ENCODE results near the gene ZBTB39. TPM values are rescaled to one million over a fixed set of nuclear protein-coding genes. Genes with fewer than 3 reads are reported as not detected.

ZBTB39 gene
- total RNA-seq, 1 experiment from 2014 or later: 31.2 TPM

GRCh38 chr12:57046947-57047890 is 40.9 kb upstream of the ZBTB39 start:
- H3K9ac ChIP-seq (ENCODE audit: extremely low read depth, insufficient read length, low read length): no peak overlapping the region
- H3K27ac ChIP-seq (ENCODE audit: insufficient read length, low read depth, low read length): no peak overlapping the region
- no peak overlapping the region for H3K14ac ChIP-seq (ENCODE audit: insufficient read depth, low read length)
- no peak for TF ChIP-seq CTCF (conservative IDR thresholded peaks at IDR 0.05)
- peak overlapping the region in 1 of 3 experiments; percentile 69; a peak in 1 of 7 replicates for H3K27ac Mint-ChIP-seq
- no peak overlapping the region for H3K4ac ChIP-seq (ENCODE audit: low read depth, low read length)
- no peaks in the 10 kb centered on the region for H3K9me3 Mint-ChIP-seq
- no peaks in the 10 kb centered on the region for H3K27me3 ChIP-seq (ENCODE audit: insufficient read depth, low read length)
- H3K36me3 Mint-ChIP-seq (ENCODE audit: insufficient read depth in 1 of 3, low read depth in 3 of 3): no peaks in the 10 kb centered on the region; a peak in 1 of 7 replicates
- H3K23me2 ChIP-seq (ENCODE audit: insufficient read length, low read depth, low read length, poor library complexity, severe bottlenecking): no peaks in the 10 kb centered on the region
- no peak overlapping the region for H2BK120ac ChIP-seq (ENCODE audit: low read depth, low read length, poor library complexity, severe bottlenecking)
- H3K27me3 Mint-ChIP-seq (ENCODE audit: low read depth): peaks cover 5% of the 10 kb centered on the region
- WGBS (ENCODE audit: extremely low coverage, insufficient read length, low lambda C conversion rate): no CpG with 5 or more reads among the region's 10 CpGs
- peaks cover 3 to 13% of the 10 kb centered on the region in 2 experiments for H3K4me1 Mint-ChIP-seq
- H2BK20ac ChIP-seq (ENCODE audit: low read depth, low read length, poor library complexity, severe bottlenecking): no peak overlapping the region
- no peak overlapping the region for H3K4me3 Mint-ChIP-seq
- H2BK15ac ChIP-seq (ENCODE audit: low read depth, low read length): no peak overlapping the region
- H4K91ac ChIP-seq (ENCODE audit: insufficient read length, low read depth, low read length): no peak overlapping the region
- H2BK12ac ChIP-seq (ENCODE audit: insufficient read length, low read depth, low read length): no peak overlapping the region
- H2BK5ac ChIP-seq (ENCODE audit: insufficient read length, low read length): no peak overlapping the region
- H4K5ac ChIP-seq (ENCODE audit: insufficient read length, low read depth, low read length): no peak overlapping the region
- H2AK5ac ChIP-seq (ENCODE audit: insufficient read length, low read length): no peak overlapping the region
- no peak overlapping the region for H3T11ph ChIP-seq (ENCODE audit: low read length)
- no peak overlapping the region for H4K8ac ChIP-seq (replicated peaks; ENCODE audit: insufficient read length, low read depth, low read length)
- H3K79me1 ChIP-seq (ENCODE audit: insufficient read depth, low read depth, low read length, poor library complexity, severe bottlenecking): no peaks in the 10 kb centered on the region
- no peak overlapping the region for H3K56ac ChIP-seq (ENCODE audit: insufficient read length, low read depth, low read length)
- H3K23ac ChIP-seq (ENCODE audit: insufficient read length, low read depth, low read length): no peak overlapping the region
- H3K9me3 ChIP-seq (ENCODE audit: control insufficient read depth, low read depth, low read length): no peaks in the 10 kb centered on the region
- DNase-seq: no peak
- no peak overlapping the region for H2AFZ ChIP-seq (ENCODE audit: low read length)
- H3K4me2 ChIP-seq (ENCODE audit: insufficient read depth, insufficient read length, low read length): no peak overlapping the region
- H3K18ac ChIP-seq (ENCODE audit: insufficient read length, low read depth, low read length): no peak overlapping the region
- H3K4me1 ChIP-seq (ENCODE audit: insufficient read depth, low read length): no peaks in the 10 kb centered on the region
- no peaks in the 10 kb centered on the region for H3K79me2 ChIP-seq (ENCODE audit: insufficient read depth, low read length)
- H4K20me1 ChIP-seq (ENCODE audit: control insufficient read depth, insufficient read depth, insufficient read length): no peaks in the 10 kb centered on the region
